ENCODE results near the gene NT5C3A.
"Not testable (repeated sequence)": the region's sequence is repeated elsewhere in the genome, so short reads cannot be mapped to it uniquely, and the experiment has no call there.

The NT5C3A gene

DNA sequence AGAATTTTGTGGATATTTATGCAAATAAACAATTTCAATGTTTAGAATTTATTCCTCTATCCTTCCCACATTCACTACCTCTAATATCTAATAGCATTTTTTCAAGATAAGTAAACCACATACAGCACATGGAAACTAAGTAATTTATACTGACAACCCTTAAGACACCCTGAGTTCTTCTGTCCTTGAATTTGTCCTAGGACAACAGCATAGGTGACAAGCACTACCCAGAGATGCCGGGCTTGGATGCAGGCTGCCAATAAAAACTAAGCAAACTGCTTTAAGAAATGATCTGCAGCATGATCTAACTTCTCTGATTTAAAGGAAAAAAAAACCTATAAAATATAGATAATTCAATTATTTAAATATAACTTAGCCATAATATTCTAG lies 22.7 kb downstream of the NT5C3A start:
- no peak for DNase-seq

DNA sequence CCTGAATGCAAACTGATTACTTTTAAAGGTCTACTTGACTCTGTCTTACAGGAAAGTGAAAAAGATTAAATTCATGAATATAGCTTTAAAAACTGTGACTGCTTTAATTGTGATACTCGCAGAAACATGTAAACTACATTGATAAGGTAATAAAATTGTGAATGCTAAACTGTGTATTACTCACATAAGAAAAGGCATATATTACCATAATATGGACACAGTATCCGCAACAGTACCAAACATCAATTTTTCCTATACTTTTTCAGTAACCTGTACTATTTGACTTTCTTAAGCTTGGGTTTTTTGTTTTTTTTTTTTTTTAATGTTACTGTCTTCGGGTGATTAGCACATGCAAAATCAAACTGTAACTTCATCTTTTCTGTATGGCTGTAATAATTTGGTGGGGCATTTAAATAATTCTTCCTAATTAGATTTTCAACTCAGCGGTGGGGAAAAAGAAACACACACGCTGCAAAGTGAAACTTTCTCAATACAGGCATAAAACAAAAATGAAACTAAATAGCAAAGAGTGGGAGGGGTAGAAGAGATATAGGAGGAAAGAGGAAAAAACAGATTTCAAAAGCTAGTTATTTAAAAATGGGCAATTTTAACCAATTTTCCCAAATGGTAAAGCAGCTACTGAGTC lies 23.2 kb downstream of the NT5C3A start:
- no peak for DNase-seq

DNA sequence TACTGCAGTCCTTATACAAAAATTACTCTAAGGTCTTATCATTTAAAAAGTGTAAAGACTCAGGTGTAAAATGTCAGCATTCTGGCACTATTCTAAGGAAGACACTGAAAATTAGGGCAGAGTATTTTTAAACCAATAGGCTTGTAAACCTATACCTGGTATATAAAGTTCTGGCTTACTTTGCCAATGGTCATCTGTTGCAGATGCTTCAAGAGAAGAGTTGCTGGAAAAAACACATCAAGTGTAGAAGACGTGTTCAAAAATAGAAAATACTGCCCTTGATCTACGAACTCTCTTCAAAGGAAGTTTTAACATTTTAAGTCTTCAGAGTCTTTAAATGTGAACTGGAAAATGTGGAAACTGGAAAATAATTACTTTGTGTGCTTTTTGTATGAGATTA lies 23.9 kb downstream of the NT5C3A start:
- DNase-seq = no peak

DNA sequence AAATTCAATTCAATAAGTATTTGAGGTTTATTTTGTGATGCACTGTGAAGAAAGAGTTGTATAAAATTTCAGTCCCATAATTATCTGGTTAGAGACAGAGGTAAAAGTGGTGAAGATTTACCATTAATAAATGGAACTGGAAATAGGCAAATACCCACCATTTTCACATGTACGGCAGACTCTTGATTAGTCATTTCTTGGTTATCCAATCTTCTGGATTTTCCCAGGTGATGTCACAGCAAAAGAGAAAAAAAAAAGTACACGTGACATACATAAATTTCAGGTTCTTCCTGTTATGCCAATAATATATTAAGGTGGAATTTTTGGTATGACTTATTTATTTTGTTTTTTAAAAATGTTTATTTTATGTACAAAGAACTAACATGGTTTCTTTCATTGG lies 26.8 kb downstream of the NT5C3A start:
- DNase-seq = no peak

DNA sequence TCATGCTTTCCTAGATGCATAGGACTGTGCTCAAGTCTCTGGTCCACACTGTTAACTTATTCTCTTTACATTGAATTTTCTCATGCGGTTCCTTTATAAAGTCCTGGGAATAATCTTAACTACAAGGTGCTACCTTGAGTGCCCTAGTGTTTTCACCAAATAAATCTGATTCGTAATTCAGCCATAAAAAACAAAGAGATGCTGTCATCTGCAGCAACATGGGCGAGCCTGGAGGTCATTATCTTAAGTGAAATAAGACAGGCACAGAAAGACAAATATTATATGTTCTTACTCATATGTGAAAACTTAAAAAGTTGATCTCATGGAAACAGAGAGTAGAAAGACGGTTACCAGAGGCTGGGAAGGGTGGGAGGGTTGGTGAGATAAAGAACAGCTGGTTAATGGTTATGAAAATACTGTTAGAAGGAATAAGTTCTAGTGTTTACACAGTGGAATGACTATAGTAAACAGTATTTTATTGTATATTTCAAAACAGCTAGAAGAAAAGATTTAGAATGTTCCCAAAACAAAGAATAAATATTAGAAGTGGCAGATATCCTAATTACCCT lies 38.3 kb downstream of the NT5C3A start:
- DNase-seq = no peak

DNA sequence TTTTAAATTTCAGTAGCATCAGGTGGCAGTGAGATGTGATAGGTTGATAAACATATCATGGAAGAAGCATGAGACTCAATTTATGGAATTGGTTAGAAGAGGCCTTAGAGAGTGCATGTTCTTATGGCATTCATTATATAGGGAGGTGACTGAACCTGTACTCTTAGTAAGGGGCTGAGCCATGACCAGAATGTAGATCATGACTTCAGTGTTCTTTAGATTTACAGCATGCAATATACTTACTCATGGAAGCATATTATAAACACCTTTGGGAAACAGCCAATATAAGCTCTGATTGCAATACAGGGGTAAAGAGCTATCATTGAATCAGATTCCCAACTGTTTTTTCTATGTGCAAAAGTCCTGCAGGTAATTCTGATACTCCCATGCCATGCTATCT lies 50.2 kb downstream of the NT5C3A start:
- DNase-seq = no peak

DNA sequence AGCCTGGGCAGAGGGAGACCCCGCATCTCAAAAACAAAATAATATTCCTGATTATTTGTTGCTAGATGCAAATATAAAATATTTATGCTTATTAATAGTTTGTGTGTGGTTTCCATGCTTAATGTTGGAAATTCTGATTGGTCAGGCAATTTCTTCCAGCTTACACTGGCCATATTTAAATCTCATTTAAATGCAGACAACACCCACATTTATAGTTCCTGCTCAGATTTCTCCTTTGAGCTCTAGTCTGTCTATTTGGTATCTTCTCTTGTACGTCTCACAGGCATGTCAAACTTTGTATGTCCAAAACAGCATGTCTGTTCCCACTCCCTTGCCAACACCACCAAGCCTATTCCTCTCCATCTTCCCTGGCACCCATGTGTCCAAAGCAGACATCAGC lies 52.8 kb downstream of the NT5C3A start:
- DNase-seq = no peak

DNA sequence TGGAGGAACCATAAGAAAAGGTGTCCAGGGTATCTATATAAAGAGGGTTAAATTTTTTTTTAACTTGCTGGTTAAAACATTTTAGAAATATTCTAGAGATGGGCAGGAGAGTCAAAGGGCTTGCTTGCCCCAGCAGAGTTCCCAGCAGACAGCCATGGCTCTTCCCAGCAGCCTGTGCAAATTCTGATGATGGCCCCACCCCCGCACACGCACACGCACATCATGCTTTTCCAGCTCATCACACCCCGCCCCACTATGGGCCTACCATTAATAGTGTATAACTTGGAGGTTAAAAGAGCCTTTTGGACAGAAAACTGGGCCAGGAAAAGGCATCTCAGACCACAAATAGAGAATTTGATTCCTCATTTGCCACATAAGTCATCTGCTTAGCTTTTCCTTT lies 56.9 kb downstream of the NT5C3A start:
- not testable (repeated sequence) for DNase-seq

DNA sequence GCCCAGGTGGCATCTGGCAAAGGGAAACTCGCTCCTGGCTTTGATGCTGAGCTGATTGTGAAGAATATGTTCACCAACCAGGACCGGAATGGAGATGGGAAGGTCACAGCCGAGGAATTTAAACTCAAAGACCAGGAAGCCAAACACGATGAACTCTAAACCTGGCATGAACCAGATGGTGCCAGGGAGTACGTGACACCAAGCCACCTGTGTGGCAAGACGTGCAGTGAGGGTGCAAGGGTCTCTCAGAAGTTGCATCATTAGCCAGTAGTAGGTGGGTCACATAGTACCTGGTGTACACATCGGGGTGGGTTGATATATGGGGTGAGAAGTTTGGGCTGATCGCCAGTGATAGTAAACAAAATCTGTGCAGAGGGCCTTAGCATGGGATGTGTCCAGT lies 57.4 kb downstream of the NT5C3A start:
- DNase-seq = not testable (repeated sequence)

DNA sequence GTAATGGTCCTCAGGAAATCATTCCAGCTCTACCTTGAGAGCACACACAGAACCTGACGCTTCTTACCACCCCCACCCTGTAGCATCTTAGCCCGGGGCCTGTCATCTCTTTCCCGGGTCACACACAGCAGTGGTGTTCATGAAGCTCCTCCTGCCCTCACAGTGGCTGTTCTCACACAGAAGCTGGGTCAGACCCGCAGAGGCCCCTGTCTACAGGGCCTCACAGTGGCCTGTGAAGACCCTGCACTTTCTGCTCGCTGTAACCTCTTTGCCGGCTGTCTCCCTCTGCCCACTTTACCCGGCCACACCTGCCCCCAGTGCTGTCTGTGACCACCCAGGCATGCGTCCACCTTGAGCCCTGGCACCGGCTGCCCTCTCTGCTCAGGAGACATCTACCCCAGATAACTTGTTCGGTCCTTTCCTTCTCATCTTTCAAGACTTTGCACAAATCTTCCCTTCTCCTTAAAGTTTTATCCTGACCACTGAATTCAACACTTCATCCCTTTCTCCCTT lies 58.4 kb downstream of the NT5C3A start:
- DNase-seq = not testable (repeated sequence)

DNA sequence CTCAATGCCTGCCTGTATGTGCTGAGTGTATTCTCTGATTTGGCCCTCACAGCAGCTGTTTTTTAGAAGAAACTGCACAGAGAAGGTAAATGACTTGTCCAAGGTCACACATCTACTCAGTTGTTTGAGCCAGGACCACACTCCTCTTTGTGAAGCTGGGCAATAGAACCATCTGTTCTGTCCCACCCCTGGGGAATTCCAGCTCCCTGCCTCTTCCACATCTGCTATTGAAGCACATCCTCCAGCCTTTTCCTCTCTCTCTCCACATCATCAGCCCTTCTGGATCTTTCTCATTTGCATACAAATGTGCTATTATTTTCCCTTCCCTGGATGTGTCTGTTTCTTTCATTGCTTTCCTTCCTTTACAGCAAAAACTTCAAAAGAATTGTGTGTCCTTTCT lies 59.5 kb downstream of the NT5C3A start:
- not testable (repeated sequence) for DNase-seq

DNA sequence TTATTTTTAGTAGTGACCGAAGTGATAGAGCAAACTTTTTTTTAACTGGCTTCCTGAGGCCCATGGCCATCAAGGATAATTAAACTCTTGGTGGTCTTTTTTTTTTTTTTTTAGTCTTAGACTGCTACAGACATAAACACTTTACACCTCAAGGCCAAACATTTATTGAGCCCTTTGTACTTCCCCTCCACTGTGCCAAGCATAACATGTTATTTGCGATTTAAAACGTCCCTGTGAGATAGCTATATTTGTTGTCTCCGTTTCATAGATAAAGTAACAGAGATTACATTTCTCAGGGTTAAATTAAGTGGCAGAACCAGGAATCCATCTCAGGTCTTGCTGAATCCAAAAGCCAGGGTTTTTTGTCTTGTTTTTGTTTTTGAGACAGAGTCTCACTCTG lies 63.2 kb downstream of the NT5C3A start:
- DNase-seq = not testable (repeated sequence)

DNA sequence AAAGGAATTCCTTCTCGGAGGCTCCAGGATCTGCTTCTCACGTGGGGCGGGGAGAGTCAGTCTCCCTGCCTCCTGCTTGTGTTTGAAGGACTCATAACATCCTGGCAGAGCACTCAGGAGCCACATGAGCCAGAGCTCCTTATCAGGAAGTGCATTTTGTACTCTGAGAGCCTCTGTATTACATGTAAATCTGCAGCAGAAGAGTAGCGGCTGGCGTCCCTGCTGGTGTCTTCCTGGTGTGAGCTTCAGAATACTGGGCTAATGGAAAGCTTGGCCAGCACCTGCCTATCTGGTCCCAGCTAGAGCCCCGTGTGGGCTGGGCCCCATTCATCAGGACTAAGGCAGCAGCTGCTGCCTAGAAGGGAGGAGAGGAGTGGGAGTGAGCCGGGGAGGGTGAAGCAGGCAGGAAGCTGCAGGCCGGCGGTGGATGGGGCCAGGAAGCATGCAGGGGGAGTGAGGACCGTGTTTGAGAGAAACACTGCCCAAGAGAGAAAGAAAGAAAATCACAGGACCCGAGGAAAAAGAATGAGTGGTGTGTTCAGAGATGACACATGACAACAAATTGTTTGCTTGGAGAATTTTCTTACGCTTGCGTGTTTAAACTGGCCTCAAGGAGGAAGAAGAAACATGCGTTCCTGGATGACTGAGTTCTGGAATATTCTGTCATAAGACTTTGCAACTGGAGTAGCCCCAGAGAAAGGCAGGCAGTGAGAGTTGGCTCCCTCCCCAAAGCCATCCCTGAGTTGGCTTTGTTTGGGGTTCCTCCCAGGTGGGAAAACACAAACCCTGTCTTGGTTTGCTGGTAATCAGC lies 64.0 kb downstream of the NT5C3A start:
- DNase-seq = not testable (repeated sequence)

DNA sequence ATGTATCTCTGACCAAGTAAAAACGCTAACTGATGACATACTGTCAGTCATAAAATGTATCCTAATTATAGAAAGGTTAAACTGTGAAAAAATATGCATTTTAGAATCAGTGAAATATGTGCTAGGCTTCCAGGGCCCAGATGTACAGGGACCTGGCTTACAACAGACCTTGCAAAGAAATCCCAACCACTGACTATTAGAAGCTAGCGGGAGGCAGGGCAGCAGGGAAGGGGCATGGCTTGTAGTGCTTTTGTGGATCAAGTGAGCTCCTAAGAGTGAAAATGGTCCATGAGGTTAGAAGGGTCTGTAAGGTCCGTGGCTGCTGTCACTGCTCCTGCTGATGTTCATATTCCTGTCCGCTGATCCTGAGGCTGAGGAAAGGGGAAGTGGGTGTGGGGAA lies 64.6 kb downstream of the NT5C3A start:
- not testable (repeated sequence) for DNase-seq

DNA sequence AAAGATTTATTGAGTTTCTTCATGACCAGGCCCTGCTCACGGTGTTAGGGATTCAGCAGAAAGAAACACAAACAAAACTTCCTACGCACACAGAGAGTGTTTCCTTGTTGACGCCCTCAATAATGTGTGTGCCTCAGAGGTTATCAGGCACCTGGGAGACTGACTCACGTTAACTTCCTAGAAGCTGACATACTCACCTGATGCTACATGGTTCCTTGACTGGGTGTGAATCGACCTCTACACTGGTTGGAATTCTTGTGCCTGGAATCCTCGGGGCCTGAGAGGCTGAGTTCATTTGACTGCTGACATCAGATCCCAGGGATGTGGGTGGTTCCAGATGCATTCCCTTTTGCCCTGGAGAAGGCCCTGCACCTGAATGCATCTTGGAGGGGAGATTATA lies 69.8 kb downstream of the NT5C3A start:
- DNase-seq = not testable (repeated sequence)

DNA sequence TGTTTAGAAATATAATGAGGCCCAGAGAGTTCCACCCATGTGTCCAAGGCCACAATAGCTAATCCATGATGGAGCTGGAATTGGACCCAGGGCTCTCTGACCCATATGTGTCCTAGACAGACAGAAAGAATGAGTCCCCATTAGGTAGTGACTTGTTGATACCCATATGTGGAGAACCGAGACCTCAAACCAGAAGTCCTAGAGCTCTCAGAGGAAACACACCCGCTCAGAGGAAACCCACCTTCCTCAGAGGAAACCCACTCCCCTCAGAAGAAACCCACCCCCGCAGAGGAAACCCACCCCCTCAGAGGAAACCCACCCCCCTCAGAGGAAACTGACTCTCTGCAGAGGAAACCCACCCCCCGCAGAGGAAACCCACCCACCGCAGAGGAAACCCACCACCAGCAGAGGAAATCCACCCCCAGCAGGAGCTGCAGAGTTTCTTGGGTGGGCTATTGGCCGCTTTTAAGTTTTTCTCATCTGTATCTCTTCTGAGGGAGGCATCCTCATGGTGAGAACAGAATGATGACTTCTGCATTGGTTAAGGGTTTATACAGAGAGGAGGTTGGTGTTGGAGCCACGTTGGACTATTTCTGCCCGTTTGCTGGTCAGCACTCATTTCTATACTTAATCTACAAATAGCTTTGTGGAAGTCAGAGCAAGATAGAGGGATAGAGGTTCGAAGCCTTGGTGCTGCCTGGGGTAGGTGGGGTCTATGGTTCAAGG lies 70.4 kb downstream of the NT5C3A start:
- not testable (repeated sequence) for DNase-seq

DNA sequence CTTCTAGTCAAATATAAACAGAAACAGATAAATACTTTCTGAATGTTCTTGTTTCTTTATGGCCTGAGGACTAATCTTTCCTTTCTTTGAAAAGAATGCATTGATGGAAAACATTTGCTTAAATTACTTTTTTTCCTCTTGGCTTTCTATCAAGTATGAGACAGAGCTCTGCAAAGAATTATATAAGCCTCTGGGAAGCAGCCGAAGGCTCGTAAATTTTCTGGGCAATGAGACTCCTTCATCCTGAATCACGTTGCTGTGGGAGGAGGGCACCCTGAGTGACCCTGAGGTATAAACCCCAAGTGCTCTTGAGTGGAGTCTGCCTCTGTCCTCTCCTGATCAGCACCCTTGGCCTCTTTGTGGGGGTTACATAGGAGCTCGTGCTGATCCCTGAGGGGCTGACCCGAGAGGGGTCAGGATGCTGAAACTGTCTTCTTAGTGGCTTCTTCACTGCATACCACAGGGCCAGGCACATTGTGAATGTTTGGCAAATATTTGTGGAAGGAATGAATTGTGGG lies 71.4 kb downstream of the NT5C3A start:
- not testable (repeated sequence) for DNase-seq

DNA sequence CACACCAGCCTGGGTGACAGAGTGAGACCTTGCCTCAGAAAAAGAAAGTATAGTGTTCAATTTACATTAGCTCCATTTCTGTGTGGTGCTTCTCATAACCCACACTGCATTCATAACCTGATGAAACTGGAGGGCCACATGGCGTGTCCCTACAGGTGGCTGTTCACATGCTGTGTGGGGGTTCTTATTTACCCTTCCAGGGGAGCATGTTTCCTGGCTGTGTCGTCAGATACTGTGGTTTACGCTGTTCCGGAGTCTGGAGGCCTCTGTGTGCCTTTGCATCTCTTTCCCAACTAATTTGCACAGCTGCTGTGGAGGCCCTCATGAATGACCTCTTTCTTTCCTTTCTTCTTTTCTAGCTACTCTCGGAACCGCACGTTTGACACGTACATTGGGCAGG lies 74.4 kb downstream of the NT5C3A start:
- DNase-seq = peak; percentile 25

DNA sequence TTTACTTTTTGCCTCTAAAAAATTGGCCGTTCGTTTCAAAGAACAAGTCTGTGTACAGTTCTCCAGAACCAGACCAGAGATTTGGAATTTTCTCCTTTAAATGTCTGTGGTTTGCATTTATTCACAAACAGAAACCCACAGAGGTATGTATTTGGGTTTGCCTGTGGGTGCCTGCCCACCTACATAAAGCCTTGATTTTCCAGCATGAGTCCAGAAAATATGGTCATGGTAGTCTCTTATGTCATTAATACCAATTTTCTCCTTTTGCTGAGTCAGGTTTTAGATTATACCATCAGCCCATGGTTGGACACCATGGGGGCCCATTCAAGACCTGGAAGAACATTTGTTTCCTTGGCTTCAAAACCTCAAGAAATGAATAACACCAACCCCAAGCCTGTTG lies 82.7 kb downstream of the NT5C3A start:
- not testable (repeated sequence) for DNase-seq

DNA sequence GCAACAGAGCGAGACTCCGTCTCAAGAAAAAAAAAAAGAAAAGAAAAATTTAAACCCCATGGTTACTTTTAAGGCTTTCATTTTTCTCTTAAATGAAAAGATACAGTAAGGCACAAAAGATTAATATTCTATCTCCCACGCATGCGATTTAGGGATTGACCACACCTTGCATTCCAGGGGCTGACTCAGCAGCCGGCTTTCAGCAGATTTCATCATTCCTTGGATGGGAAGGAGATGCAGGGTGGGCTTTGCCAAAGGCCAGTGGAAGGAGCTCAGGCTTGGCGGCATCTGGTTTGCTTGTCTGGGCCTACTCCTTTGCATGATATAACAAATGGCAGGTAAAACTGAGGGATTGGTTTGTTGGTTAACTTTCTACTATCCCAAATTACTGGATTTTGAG lies 83.3 kb downstream of the NT5C3A start:
- DNase-seq = not testable (repeated sequence)

DNA sequence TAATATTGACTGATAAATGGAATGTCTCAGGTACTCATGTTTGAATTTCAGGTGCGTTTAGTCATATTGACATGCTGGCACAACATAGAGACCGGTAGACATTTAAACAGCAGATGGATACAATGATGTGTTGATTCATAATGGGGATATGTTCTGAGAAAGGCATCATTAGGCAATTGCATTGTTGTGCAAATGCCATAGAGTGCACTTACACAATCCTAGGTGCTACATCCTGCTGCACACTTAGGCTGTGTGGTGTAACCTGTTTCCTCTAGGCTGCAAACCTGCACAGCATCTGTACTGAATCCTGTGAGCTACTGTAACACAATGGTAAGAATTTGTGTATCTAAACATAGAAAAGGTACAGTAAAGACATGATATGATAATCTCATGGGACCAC lies 85.4 kb downstream of the NT5C3A start:
- DNase-seq = not testable (repeated sequence)

DNA sequence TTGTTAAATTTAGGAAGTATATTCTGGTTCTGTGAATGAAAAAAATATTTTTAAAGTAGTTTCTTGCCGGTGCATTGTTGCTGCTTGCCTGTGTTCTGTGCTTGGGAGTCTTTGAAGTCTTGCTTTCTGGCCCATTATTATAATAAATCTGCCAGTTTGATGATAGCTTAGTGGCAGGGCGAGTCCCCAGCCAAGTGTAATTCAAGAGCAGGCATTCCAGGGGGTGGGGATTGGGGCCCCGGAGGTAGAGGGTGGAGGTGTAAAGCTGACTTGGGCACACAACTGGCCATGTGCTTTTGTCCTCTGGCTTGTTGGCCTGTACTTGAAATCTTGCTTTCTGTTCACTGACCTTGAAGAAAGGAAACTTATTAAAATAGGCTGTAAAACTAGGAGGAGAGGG lies 90.6 kb downstream of the NT5C3A start:
- DNase-seq = not testable (repeated sequence)

DNA sequence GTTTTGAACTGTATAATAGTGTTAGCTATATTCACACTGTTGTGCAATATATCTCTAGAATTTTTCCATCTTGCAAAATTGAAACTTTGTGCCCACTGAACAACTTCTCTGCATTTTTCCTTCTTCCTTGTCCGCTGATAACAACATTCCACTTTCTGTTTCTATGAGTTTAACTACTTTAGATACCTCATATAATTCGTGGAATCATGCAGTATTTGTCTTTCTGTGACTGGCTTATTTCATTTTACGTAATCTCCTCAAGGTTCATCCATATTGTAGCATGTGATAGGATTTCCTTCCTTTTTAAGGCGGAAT lies 95.4 kb downstream of the NT5C3A start:
- DNase-seq = not testable (repeated sequence)
